Kidney (tissue), 14 donors: ENCODE results near the gene ABCA7. TPM values are rescaled to one million over a fixed set of nuclear protein-coding genes. Genes with fewer than 3 reads are reported as not detected.

Experiments
- DNase-seq, 5 donors: peaks; one replicate each; pipeline ENCODE4 v3.0.0-alpha.2; 2013 to 2020
- FAIRE-seq: peaks from 2 replicates; lab custom pipeline; 2012; peaks lifted over from hg19 to GRCh38; lab: Jason Lieb, UNC
- H3K27ac ChIP-seq, 2 donors: one replicate each; pipeline ENCODE4 v1.7.0; 2013; ENCODE audit warnings: low read depth in 2 of 2, low read length in 2 of 2, inconsistent platforms in 1 of 2
- H3K27me3 ChIP-seq: one replicate; pipeline ENCODE4 v1.7.1; 2013; ENCODE audit warnings: low read length, inconsistent platforms; ENCODE audit not compliant: control insufficient read depth, insufficient read depth
- H3K36me3 ChIP-seq, 3 donors: one replicate each; pipeline versions ENCODE4 v1.7.0 to v1.7.1; 2013; ENCODE audit warnings: low read length in 3 of 3, control low read depth in 1 of 3, inconsistent platforms in 1 of 3; ENCODE audit not compliant: insufficient read depth in 3 of 3, control insufficient read depth in 2 of 3
- H3K4me1 ChIP-seq, 3 donors: one replicate each; pipeline versions ENCODE4 v1.7.0 to v1.7.1; 2013; ENCODE audit warnings: low read length in 3 of 3, inconsistent platforms in 1 of 3, low read depth in 1 of 3; ENCODE audit not compliant: control insufficient read depth in 2 of 3, insufficient read depth in 2 of 3
- H3K4me3 ChIP-seq, 3 donors: one replicate each; pipeline versions ENCODE4 v1.7.0 to v1.8.1; 2013; ENCODE audit warnings: low read length in 3 of 3, control low read depth in 1 of 3, inconsistent platforms in 1 of 3
- H3K9ac ChIP-seq, 3 donors: one replicate each; pipeline versions ENCODE4 v1.7.0 to v1.7.1; 2013; ENCODE audit warnings: low read length in 3 of 3, control low read depth in 1 of 3, inconsistent platforms in 1 of 3
- H3K9me3 ChIP-seq, 3 donors: one replicate each; pipeline versions ENCODE4 v1.7.0 to v1.7.1; 2013; ENCODE audit warnings: low read length in 3 of 3, control low read depth in 1 of 3, inconsistent platforms in 1 of 3; ENCODE audit not compliant: control insufficient read depth in 2 of 3, insufficient read depth in 1 of 3
- intact Hi-C: fragments of 100-400 bp; cut with DNase I; formaldehyde crosslinking; loops from one replicate; pipeline ENCODE4 v1.11.1; 2022
- polyA plus RNA-seq: library from polyadenylated mRNA; stranded (reverse); fragments of 350-450 nt; fragmentation: Illumina TruSeq; extraction: RNeasy Lipid Tissue Mini Kit (QIAGEN cat#74804); gene quantifications from one replicate; pipeline ENCODE4 v1.2.3, GENCODE V29; 2014; ENCODE audit warnings: low read depth, low replicate concordance; ENCODE audit not compliant: insufficient read depth
- total RNA-seq: library from RNA; stranded (reverse); fragmentation: NEBNext Ultra II Directional; extraction: Animal tissue kit (Norgen Biotek cat#: 25700); gene quantifications from one replicate; pipeline ENCODE4 v1.2.1, GENCODE V29; 2021
- TF ChIP-seq, protein P1 (sequence below): IDR thresholded peaks from 3 replicates; pipeline ENCODE4 v1.5.1; 2012; ENCODE audit warnings: mild to moderate bottlenecking, moderate library complexity, borderline replicate concordance; ENCODE audit not compliant: insufficient read depth; ENCODE audit errors: extremely low read depth
- donor health status: control.
- donor health status: control.
- donor health status: control.
- donor health status: control.
- donor health status: control.
- donor health status: DM: yes; HTN: yes; CAD: no.
- donor health status: Normal renal cell carcinoma (clear cell type).

Gene ABCA7
- total and polyA plus RNA-seq, 2 donors from 2014 or later: 11.7 to 20.4 TPM

DNA sequence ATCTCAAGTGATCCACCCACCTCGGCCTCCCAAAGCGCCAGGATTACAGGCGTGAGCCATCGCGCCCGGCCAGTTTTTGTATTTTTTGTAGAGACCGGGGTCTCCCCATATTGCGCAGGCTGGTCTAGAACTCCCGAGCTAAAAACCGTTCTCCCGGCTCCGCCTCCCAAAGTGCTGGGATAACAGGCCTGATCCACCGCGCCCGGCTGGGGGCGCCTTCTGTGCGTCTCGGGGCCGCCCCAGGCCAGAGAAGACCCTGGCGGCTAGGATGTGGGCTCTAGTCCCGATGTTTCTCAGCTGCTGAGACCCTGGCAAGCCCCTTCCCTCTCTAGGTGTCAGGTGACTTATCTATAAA, 30.6 kb downstream of the ABCA7 start:
- H3K9ac ChIP-seq: no peak overlapping the region
- peaks cover 20% of the 10 kb centered on the region for H3K27me3 ChIP-seq
- intact Hi-C loops: no loop called here
- no peak overlapping the region for H3K27ac ChIP-seq
- no peak overlapping the region for H3K4me3 ChIP-seq
- TF ChIP-seq, protein P1, sequence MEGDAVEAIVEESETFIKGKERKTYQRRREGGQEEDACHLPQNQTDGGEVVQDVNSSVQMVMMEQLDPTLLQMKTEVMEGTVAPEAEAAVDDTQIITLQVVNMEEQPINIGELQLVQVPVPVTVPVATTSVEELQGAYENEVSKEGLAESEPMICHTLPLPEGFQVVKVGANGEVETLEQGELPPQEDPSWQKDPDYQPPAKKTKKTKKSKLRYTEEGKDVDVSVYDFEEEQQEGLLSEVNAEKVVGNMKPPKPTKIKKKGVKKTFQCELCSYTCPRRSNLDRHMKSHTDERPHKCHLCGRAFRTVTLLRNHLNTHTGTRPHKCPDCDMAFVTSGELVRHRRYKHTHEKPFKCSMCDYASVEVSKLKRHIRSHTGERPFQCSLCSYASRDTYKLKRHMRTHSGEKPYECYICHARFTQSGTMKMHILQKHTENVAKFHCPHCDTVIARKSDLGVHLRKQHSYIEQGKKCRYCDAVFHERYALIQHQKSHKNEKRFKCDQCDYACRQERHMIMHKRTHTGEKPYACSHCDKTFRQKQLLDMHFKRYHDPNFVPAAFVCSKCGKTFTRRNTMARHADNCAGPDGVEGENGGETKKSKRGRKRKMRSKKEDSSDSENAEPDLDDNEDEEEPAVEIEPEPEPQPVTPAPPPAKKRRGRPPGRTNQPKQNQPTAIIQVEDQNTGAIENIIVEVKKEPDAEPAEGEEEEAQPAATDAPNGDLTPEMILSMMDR: no peak
- no peaks in the 10 kb centered on the region for H3K36me3 ChIP-seq
- FAIRE-seq (no peak), DNase-seq (no peak)
- peaks cover 0 to 11% (median 0%) of the 10 kb centered on the region in 3 donors for H3K4me1 ChIP-seq
- H3K9me3 ChIP-seq: no peaks in the 10 kb centered on the region

DNA sequence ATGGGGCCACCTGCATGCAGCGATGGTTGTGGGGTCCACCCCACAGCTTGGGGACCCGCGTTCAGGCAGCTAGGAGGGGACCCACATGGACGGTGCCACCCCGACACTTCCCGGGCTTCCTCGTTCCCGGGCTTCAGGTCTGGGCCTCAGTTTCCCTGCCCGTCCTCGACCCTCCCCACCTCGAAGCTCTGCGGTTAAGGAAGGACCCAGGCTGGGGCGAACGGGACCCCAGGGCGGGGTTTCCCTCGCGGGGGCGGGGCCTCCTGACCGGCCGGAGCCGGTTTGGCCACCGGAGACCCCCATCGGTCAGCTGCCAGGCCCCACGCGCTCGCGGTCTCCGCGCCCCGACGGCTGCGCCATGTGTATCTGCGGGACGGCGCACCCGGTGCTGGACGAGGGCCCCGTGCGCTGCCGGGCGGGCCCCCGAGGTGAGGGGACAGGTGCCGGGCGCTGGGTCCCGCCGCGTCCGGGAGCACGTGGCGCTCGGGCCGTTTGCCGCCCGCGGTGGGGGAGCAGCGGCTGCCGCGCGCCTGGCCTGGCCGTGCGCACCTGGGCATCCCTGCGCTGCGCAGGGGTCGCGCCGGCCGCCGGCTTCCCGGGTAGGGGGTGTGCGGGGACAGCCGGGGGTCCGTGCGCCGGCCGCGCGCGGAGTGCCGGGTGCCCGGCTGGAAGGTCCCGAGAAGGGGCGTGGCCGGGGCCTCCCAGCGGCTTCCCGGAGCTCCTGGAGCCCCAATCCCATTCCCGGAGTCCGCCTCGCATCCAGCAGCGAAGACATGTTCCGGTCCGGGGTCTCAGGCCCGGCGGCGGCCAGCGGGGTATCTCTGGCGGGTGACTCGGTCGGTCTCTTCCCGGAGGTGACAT, 31.3 kb downstream of the ABCA7 start:
- intact Hi-C loops: no loop called here
- peak in 2 of 5 donors; percentile 45 to 70 for DNase-seq
- no peak for FAIRE-seq
- no peak overlapping the region for H3K27ac ChIP-seq
- no peaks in the 10 kb centered on the region for H3K36me3 ChIP-seq
- H3K9me3 ChIP-seq: no peaks in the 10 kb centered on the region
- H3K27me3 ChIP-seq: peaks cover 20% of the 10 kb centered on the region
- H3K9ac ChIP-seq: no peak overlapping the region
- no peak overlapping the region for H3K4me3 ChIP-seq
- peaks cover 0 to 11% (median 0%) of the 10 kb centered on the region in 3 donors for H3K4me1 ChIP-seq
- TF ChIP-seq, protein P1: no peak

DNA sequence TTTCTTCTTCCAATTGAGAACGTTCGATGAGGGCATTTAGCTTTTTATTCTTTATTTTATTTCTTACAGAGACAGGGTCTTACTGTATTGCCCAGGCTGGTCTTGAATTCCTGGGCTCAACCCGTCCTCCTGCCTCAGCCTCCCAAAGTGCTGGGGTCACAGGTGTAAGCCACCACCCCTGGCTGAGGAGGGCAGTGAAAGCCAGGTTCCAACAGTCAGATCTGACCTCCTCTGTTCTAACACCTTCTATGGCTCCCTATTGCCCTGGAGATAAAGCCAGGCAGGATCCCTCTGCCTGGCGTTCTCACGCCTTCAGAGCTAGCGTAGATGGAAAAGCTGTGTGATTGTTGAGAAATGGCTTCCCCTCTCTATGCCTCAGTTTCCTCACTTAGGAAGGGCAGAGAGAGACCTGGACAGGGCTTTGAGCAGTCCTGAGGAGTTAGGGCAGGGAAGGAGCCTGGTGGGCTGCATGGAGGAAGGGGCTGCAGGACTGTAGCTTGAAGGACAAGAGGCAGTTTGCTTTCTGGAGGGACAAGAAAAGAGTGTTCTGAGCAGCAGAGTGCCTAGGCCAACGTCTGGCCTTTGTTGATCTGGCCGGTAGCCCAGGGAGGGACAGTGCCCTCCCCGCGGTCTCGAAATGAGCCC, 32.6 kb downstream of the ABCA7 start:
- TF ChIP-seq, protein P1: no peak
- FAIRE-seq (no peak), DNase-seq (no peak)
- Histone ChIP-seq H3K27me3 (peaks cover 20% of the 10 kb centered on the region), H3K4me1 (peaks cover 0 to 6% (median 0%) of the 10 kb centered on the region in 3 donors), H3K27ac (no peak overlapping the region), H3K9me3 (no peaks in the 10 kb centered on the region), H3K4me3 (no peak overlapping the region), H3K9ac (no peak overlapping the region), H3K36me3 (no peaks in the 10 kb centered on the region)
- intact Hi-C loops: no loop called here
